EL (cell line): ENCODE results near the gene SEZ6L.

Experiments
- DNase-seq: peaks from one replicate; pipeline ENCODE4 v3.0.0-alpha.2; 2016

Gene SEZ6L

GRCh38 chr22:26302726-26303125 lies 133.5 kb downstream of the SEZ6L start:
- no peak for DNase-seq

GRCh38 chr22:26303475-26303874 lies 134.2 kb downstream of the SEZ6L start:
- no peak for DNase-seq

GRCh38 chr22:26304730-26305129 lies 135.5 kb downstream of the SEZ6L start:
- no peak for DNase-seq

- no peak for DNase-seq
Measured at GRCh38 chr22:26308467-26308866, 139.2 kb downstream of the SEZ6L start.

- DNase-seq = no peak
Measured at GRCh38 chr22:26310616-26311015, 141.4 kb downstream of the SEZ6L start.

- DNase-seq = no peak
Measured at GRCh38 chr22:26313291-26313690, 144.0 kb downstream of the SEZ6L start.

GRCh38 chr22:26314171-26314570 lies 144.9 kb downstream of the SEZ6L start:
- no peak for DNase-seq

- no peak for DNase-seq
Measured at GRCh38 chr22:26314656-26315055, 145.4 kb downstream of the SEZ6L start.

- no peak for DNase-seq
Measured at GRCh38 chr22:26316732-26317285, 147.5 kb downstream of the SEZ6L start.

GRCh38 chr22:26318975-26319374 lies 149.7 kb downstream of the SEZ6L start:
- peak; percentile 74 for DNase-seq

GRCh38 chr22:26320447-26320846 lies 151.2 kb downstream of the SEZ6L start:
- no peak for DNase-seq

- peak; percentile 93 for DNase-seq
Measured at GRCh38 chr22:26321469-26321913, 152.2 kb downstream of the SEZ6L start.

GRCh38 chr22:26322179-26322905 lies 153.1 kb downstream of the SEZ6L start:
- DNase-seq = peak; percentile 100

- DNase-seq = no peak
Measured at GRCh38 chr22:26323013-26323412, 153.8 kb downstream of the SEZ6L start.

GRCh38 chr22:26324150-26324549 lies 154.9 kb downstream of the SEZ6L start:
- no peak for DNase-seq

GRCh38 chr22:26325641-26326040 lies 156.4 kb downstream of the SEZ6L start:
- DNase-seq = no peak

GRCh38 chr22:26326803-26327202 lies 157.5 kb downstream of the SEZ6L start:
- no peak for DNase-seq

- no peak for DNase-seq
Measured at GRCh38 chr22:26327306-26327705, 158.0 kb downstream of the SEZ6L start.

- DNase-seq = no peak
Measured at GRCh38 chr22:26328221-26328620, 159.0 kb downstream of the SEZ6L start.

- DNase-seq = peak; percentile 50
Measured at GRCh38 chr22:26330971-26331625, 161.8 kb downstream of the SEZ6L start.

- DNase-seq = no peak
Measured at GRCh38 chr22:26333088-26333800, 164.0 kb downstream of the SEZ6L start.

- no peak for DNase-seq
Measured at GRCh38 chr22:26334232-26334631, 165.0 kb downstream of the SEZ6L start.

GRCh38 chr22:26336773-26337172 lies 167.5 kb downstream of the SEZ6L start:
- no peak for DNase-seq

GRCh38 chr22:26339755-26340154 lies 170.5 kb downstream of the SEZ6L start:
- DNase-seq = peak; percentile 16
